Progenitor cell of endocrine pancreas (in vitro differentiated cells): ENCODE data around the gene SF3B6. TPM values are rescaled to one million over a fixed set of nuclear protein-coding genes. Genes with fewer than 3 reads are reported as not detected.
A peak's percentile ranks its signal among the peaks of the same experiment; 100 is the strongest.

ENCODE experiments used
- DNase-seq: peaks from one replicate; pipeline ENCODE4 v3.0.0; 2021; ENCODE audit warnings: low spot score; ENCODE audit not compliant: unreplicated experiment
- H3K27ac Mint-ChIP-seq: 2 replicates; pipeline ENCODE4 v1.8.0; 2021; ENCODE audit warnings: mild to moderate bottlenecking, moderate library complexity, mixed read lengths
- H3K27me3 Mint-ChIP-seq: 2 replicates; pipeline ENCODE4 v1.8.0; 2021; ENCODE audit warnings: mixed read lengths
- H3K36me3 Mint-ChIP-seq: 2 replicates; pipeline ENCODE4 v1.8.0; 2022; ENCODE audit warnings: mixed read lengths; ENCODE audit not compliant: insufficient read depth
- H3K4me1 Mint-ChIP-seq: 2 replicates; pipeline ENCODE4 v1.8.0; 2021; ENCODE audit warnings: low read depth, mixed read lengths
- H3K4me3 Mint-ChIP-seq: 2 replicates; pipeline ENCODE4 v1.8.0; 2021; ENCODE audit warnings: low read depth, mild to moderate bottlenecking, moderate library complexity, mixed read lengths
- H3K9me3 Mint-ChIP-seq: 2 replicates; pipeline ENCODE4 v1.8.0; 2021; ENCODE audit warnings: low read depth, mixed read lengths
- CTCF ChIP-seq: fragments of 200-600 bp; sonication (generic); IDR thresholded peaks from one replicate; pipeline ENCODE4 v1.5.0; 2021; ENCODE audit warnings: antibody characterized with exemption, mild to moderate bottlenecking; ENCODE audit not compliant: unreplicated experiment
- total RNA-seq: library from RNA; stranded (reverse); gene quantifications from 2 replicates; pipeline ENCODE4 v1.2.1, GENCODE V29; 2021

The SF3B6 gene
- total RNA-seq, 1 donor from 2014 or later: 101 TPM

- no peak for TF ChIP-seq CTCF
- H3K27ac Mint-ChIP-seq: peak overlapping the region; percentile 99
- peaks cover 18% of the 10 kb centered on the region for H3K4me1 Mint-ChIP-seq
Measured at GRCh38 chr2:24082787-24083566, 6.9 kb upstream of the SF3B6 start.

GRCh38 chr2:24080701-24081100 lies 4.6 kb upstream of the SF3B6 start:
- Mint-ChIP-seq H3K4me1 (peaks cover 27% of the 10 kb centered on the region), H3K36me3 (peaks cover 20% of the 10 kb centered on the region), H3K9me3 (no peaks in the 10 kb centered on the region)

More at GRCh38 chr2:24082787-24083566, 6.9 kb upstream of the SF3B6 start:
- H3K4me3 Mint-ChIP-seq: peak overlapping the region; percentile 85
- DNase-seq: no peak
- H3K27me3 Mint-ChIP-seq: no peaks in the 10 kb centered on the region
- no peaks in the 10 kb centered on the region for H3K9me3 Mint-ChIP-seq
- peaks cover 20% of the 10 kb centered on the region for H3K36me3 Mint-ChIP-seq

GRCh38 chr2:24077879-24078278 lies 1.8 kb upstream of the SF3B6 start:
- Mint-ChIP-seq H3K4me3 (peak overlapping the region; percentile 98), H3K9me3 (no peaks in the 10 kb centered on the region), H3K27me3 (no peaks in the 10 kb centered on the region), H3K4me1 (peaks cover 25% of the 10 kb centered on the region), H3K36me3 (peaks cover 23% of the 10 kb centered on the region), H3K27ac (peak overlapping the region; percentile 92)
- no peak for DNase-seq
- TF ChIP-seq CTCF: no peak

More at GRCh38 chr2:24080701-24081100, 4.6 kb upstream of the SF3B6 start:
- H3K27ac Mint-ChIP-seq: no peak overlapping the region
- no peaks in the 10 kb centered on the region for H3K27me3 Mint-ChIP-seq
- DNase-seq: no peak
- no peak for TF ChIP-seq CTCF
- no peak overlapping the region for H3K4me3 Mint-ChIP-seq

GRCh38 chr2:24077535-24077877 lies 1.4 kb upstream of the SF3B6 start:
- TF ChIP-seq CTCF: no peak
- peaks cover 26% of the 10 kb centered on the region for H3K36me3 Mint-ChIP-seq
- peak overlapping the region; percentile 92 for H3K27ac Mint-ChIP-seq
- H3K4me1 Mint-ChIP-seq: peaks cover 23% of the 10 kb centered on the region
- no peaks in the 10 kb centered on the region for H3K27me3 Mint-ChIP-seq
- H3K9me3 Mint-ChIP-seq: no peaks in the 10 kb centered on the region
- no peak for DNase-seq
- H3K4me3 Mint-ChIP-seq: peak overlapping the region; percentile 98

GRCh38 chr2:24076849-24077534 lies 866 bp upstream of the SF3B6 start:
- H3K4me3 Mint-ChIP-seq: peak overlapping the region; percentile 98
- peaks cover 20% of the 10 kb centered on the region for H3K4me1 Mint-ChIP-seq
- no peak for DNase-seq
- no peaks in the 10 kb centered on the region for H3K9me3 Mint-ChIP-seq
- TF ChIP-seq CTCF: no peak
- peaks cover 21% of the 10 kb centered on the region for H3K36me3 Mint-ChIP-seq
- peak overlapping the region; percentile 92 for H3K27ac Mint-ChIP-seq
- H3K27me3 Mint-ChIP-seq: no peaks in the 10 kb centered on the region
